Stimulated activated CD4-positive, alpha-beta T cell treated with anti-CD3 and anti-CD28 coated beads, Interleukin-2, amount 100 ng/mL, for 24 hours (primary cell): ENCODE measurements around the gene NFATC1.
A peak's percentile ranks its signal among the peaks of the same experiment; 100 is the strongest.

Experiments used
- DNase-seq, 2 donors: peaks; one replicate each; pipeline ENCODE4 v3.0.0-alpha.2; 2020

NFATC1 gene

GRCh38 chr18:79511271-79511670 is 115.5 kb downstream of the NFATC1 start:
- DNase-seq, result peak in 1 of 2 donors; percentile 13

- DNase-seq, result peak; percentile 0 to 15
These were observed 116.1 kb downstream of the NFATC1 start for GRCh38 chr18:79511671-79512301.

GRCh38 chr18:79512461-79513380 is 117.0 kb downstream of the NFATC1 start:
- peak; percentile 1 to 16 for DNase-seq

- peak in 1 of 2 donors; percentile 14 for DNase-seq
These were observed 117.8 kb downstream of the NFATC1 start for GRCh38 chr18:79513381-79514081.

GRCh38 chr18:79515331-79515730 is 119.6 kb downstream of the NFATC1 start:
- peak in 1 of 2 donors; percentile 15 for DNase-seq

GRCh38 chr18:79515944-79516351 is 120.2 kb downstream of the NFATC1 start:
- DNase-seq, result peak in 1 of 2 donors; percentile 18

GRCh38 chr18:79516441-79516931 is 120.8 kb downstream of the NFATC1 start:
- peak in 1 of 2 donors; percentile 27 for DNase-seq

- DNase-seq, result peak; percentile 61 to 68
These were observed 121.6 kb downstream of the NFATC1 start for GRCh38 chr18:79517341-79517740.

GRCh38 chr18:79518028-79518682 is 122.4 kb downstream of the NFATC1 start:
- no peak for DNase-seq

- DNase-seq, result no peak
These were observed 123.0 kb downstream of the NFATC1 start for GRCh38 chr18:79518683-79519128.

GRCh38 chr18:79519751-79520477 is 124.2 kb downstream of the NFATC1 start:
- peak; percentile 50 to 67 for DNase-seq

- DNase-seq, result peak in 1 of 2 donors; percentile 17
These were observed 125.0 kb downstream of the NFATC1 start for GRCh38 chr18:79520478-79521390.

GRCh38 chr18:79521416-79522205 is 125.9 kb downstream of the NFATC1 start:
- DNase-seq, result no peak

GRCh38 chr18:79522451-79523205 is 126.9 kb downstream of the NFATC1 start:
- DNase-seq, result peak; percentile 70 to 72

GRCh38 chr18:79523206-79523735 is 127.5 kb downstream of the NFATC1 start:
- DNase-seq, result peak; percentile 69 to 75

- DNase-seq, result peak; percentile 77 to 80
These were observed 128.0 kb downstream of the NFATC1 start for GRCh38 chr18:79523736-79524180.

- peak; percentile 61 to 69 for DNase-seq
These were observed 128.7 kb downstream of the NFATC1 start for GRCh38 chr18:79524181-79525078.
